Measurements from ENCODE around the gene PRKAB1.
"Not testable (repeated sequence)": the region's sequence is repeated elsewhere in the genome, so short reads cannot be mapped to it uniquely, and the experiment has no call there.

The PRKAB1 gene, protein sequence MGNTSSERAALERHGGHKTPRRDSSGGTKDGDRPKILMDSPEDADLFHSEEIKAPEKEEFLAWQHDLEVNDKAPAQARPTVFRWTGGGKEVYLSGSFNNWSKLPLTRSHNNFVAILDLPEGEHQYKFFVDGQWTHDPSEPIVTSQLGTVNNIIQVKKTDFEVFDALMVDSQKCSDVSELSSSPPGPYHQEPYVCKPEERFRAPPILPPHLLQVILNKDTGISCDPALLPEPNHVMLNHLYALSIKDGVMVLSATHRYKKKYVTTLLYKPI

DNA sequence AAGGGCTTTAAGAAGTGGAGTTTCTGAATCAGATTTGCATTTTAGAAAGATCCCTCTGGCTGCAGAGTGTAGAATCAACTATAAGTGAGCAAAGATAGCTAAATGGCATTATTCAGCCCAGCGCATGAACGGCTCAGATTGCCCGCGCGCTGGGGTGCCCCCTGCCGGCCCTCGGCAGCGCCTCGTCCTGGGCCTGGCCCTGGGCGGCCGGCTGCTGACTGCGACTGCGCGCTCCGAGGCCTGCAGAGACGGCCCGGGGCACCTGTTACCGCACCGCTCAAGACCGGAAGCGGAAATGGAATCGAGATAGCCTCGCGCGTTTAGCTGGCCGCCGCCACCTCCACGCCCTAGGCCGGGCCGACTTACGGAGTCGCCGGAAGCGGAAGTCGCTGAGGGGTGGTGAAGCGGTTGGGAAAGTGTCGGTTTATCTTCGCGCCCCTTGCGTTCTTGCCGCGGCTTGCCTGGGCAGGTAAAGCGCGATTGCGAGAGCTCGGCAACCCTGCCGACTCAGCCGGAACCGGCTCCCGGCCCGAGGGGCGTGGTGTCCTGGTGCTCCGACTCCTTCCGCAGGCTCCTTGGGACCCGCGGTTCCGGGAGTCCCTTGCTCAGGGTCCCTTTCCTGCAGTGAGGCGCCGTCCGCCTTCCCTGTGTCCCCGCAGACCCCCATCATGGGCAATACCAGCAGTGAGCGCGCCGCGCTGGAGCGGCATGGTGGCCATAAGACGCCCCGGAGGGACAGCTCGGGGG, at the start of gene PRKAB1:
PRKAB1 (plus strand) TSS at position 557 of the 747 bp plus-strand sequence; CDS start at position 669, 112 bp downstream.
- peak; percentile 95 for DNase-seq

DNA sequence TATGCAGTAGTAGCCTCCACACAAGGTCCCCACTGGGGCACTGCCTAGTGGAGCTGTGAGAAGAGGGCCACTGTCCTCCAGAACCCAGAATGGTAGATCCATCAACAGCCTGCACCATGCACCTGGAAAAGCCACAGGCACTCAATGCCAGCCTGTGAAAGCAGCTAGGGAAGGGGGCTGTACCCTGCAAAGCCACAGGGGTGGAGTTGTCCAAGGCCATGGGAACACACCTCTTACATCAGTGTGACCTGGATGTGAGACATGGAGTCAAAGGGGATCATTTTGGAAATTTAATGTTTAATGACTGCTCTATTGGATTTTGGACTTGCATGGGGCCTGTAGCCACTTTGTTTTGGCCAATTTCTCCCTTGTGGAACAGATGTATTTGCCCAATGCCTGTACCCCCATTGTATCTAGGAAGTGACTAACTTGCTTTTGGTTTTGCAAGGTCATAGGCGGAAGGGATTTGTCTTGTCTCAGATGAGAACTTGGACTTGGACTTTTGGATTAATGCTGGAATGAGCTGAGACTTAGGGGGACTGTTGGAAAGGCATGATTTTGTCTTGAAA, 49.5 kb upstream of the PRKAB1 start:
- DNase-seq: not testable (repeated sequence)

DNA sequence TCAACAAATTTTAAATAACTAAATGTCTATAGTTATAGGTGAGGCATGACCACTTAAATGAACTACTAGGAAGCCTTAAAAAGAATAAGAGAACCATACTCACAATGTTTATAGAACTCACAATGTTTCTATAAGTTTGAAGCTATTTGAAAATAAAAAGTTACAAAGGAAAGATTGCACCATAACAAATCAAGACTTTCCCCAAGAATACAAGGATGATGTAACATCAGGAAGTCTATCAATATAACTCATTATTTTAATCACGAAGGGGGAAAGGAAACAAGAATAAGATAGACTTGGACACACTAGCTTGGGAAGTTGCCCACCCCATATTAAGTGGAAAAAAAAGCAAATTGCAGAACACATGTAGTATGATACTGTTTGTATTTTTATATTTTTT, 47.4 kb upstream of the PRKAB1 start:
- no peak for DNase-seq

DNA sequence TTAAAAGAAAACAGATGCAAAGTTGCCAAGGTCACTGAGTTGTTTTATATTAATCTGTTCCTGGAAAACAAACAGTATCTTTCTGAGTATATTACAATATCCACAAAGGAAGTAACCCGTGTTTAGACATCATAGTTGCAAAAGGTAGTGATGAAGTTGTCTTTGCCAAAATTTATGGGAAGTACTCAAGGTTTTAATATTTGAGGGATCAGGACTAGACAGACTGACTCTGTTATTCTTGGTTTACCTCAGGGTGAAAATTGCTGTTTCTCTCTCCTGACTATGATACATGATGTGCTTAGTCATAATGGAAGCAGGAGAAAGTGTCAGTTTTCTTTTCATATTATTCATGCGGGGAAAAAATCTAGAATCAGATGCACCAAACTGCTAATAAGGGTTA, 46.1 kb upstream of the PRKAB1 start:
- DNase-seq: no peak

DNA sequence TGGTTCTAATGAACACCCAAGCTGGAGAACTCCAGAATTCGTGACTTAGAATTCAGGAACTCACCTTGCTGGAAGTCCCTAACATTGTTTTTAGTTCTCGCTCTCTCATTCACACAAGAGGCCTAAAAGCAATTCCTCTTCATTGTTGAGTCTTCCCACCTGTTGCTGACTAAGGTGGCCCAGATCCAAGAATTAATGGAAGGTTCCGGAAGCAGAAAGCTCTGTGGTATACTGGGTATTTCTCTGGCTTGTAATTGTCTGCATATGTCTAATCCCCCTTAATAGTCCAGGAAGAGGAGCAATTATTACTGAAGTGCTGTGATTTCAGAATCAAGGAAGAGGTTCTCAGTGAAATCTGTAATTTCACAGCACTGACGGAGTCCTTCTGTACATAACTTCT, 43.0 kb upstream of the PRKAB1 start:
- DNase-seq: no peak

DNA sequence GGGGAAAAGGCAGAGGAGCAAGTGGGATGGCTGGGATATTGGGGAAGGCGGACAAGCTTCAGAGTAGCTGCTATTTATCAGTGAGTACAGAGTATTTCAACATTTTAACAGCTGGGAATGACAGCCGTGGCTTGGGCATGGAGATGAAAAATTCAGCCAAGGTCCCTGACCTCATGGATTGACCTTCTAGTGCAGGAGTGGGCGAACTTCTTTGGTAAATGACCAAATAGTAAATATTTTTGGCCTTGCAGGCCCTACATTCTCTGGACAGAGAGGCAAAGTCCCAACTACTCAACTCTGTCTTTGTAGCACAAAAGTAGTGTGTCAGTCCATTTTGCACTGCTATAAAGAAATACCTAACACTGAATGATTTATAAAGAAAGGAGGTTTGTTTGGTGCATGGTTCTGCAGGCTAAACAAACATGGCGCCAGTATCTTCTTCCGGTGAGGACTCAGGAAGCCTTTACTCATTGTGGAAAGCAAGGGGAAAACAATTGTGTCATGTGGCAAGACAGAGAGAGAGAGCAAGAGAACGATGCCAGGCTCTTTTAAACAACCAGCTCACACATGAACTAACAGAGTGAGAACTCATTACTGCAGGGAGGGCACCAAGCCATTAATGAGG, 40.8 kb upstream of the PRKAB1 start:
- DNase-seq: no peak

DNA sequence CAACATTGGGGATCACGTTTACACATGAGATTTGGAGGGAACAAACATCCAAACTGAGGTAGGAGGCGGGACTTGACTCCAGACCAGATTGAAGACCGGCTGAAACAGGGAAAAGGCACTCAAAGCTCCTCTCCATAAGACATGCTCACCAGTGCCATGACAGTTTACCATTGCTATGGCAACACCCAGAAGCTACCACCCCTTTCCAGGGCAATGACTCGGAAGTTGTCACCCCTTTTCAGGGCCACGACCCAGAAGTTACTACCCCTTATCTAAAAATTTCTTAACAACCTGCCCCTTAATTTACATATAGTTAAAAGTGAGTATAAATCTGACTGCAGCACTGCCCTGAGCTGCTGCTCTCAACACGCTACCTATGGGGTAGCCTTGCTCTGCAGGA, 40.2 kb upstream of the PRKAB1 start:
- no peak for DNase-seq

DNA sequence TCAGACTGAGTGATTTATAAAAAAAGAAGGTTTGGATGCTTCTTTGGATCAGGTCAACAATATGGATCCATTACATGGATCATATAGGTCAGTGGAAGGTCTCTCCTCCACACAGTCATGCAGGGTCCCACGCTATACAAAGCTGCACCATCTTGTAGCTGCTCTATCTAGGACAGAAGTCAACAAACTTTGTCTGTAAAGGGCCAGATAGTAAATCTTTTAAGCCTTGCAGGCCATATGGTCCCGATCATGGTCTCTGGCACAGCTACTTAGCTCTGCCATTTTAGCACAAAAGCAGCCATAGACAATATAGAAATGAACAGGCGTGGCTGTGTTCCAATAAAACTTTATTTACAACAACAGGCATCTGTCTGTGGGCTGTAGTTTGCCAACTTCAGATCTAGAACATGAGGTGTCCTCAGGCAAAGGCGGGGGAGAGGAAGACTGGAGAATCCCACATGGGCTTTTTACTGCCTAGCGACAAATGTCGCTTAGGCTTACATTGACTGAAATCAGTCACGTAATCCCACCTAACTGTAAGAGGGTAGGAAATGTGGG, 37.6 kb upstream of the PRKAB1 start:
- no peak for DNase-seq

DNA sequence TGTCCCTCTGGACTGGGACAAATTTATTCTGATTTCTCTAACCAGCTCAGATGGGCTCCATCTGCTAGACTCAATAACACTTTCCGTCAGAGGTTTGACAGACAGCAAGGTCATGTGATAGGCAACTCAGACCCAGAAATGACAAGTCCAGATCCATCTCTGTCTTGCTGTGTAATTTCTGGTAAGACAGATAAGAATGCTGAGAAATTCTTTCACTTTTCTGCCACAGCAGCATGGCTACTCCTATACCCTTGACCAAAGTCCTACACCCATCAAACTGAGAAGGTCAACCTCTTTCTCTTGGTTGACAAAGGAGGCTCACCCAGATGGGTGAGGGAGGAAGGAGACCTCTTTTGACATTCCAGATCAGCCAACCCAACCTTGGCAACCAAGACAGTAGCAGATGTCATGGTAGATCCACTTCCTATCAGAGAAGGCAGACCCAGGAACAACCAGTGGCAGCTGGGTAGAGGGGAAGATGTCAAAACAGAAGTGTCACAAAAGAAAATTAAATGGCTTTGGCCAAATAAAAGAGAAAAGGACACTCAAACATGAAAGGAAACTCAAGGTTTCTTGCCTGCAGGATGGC, 36.9 kb upstream of the PRKAB1 start:
- DNase-seq: no peak

DNA sequence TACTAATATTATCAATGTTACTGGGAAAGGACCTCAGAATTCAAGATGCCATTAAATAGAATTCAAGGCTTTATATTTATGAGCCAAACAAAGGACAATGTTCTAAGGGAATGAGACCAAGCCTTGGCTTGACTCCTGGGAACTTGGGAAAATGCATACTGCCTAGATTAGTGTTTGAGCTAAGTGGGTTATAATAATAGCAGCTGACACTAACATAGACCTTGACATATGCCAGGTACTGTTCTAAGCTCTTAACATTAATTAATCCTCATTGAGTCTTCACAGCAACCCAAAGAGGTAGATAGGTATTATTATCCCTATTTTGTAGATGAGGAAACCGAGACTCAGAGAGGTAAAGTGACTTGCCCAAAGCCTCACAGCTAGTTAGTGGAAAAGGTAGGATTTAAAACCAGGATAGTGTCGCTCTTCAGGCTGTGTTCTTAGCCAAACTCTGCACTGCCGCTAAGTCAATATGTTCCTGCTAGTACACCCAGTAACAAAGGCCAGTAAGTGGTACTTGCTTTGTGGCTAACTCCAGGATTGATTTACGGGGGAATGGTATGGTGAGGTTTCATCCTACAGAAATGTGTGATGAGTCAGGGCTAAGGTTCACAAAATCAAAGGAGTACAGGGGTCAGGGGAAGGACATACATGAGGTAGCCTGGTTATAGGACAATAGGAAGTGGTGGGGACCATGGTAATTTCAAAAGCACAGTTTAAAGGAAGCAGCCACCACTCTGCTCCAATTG, 35.8 kb upstream of the PRKAB1 start:
- no peak for DNase-seq

DNA sequence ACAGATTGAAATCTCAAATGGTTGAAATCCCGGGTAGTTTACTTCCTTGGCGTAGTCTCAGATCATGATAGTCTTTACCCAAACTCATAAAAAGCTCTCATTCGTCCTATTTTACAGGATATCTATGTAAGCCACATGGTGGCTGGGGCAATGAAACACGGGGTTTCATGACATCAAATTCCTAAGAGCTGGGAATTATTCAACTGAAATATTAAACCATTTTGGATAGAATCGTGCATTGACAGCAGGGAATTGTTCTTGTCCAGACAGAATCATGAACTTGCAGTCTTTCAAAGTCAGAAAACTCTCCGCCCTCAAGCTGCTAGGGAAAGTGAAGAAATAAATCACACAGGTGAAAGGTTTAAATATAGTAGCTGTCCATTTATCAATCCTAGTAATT, 33.2 kb upstream of the PRKAB1 start:
- no peak for DNase-seq

DNA sequence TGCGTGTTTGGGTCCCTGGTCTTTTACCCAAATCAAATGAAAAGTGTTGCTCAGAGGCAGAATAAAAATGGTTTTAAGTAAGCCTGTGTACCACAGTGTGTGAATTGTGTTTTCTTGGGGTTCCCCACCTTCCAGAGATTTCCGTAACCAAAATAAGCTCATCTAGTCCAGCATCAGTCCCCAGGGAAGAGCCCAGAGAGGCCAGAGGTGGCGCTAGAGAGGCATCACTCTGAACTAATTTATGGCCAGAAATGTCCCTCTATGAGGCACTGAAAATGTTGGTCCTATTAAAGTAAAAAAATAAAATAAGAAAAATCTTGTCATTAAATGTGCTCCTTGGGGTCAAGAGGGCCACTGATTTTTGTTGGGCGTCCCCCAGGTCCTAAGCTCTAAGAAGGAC, 24.9 kb upstream of the PRKAB1 start:
- DNase-seq: no peak

DNA sequence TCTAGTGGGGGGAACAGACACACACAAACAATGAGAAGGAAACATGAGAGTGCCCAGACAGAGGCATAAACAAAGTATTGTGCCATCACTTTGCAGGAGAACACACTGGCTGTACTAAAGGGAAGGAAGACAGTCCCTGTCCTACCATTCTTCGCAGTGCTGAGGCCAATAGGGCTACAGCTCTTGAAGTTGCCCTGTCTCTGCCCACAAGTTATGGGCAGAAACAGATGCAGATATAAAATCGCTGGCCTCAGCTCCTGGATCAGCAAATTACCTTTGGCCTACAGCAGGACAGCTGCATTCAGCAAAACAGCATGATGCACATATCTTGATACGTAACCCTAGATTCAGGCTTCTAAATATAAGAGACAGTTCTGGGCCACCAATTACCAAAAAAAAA, 23.0 kb upstream of the PRKAB1 start:
- no peak for DNase-seq

DNA sequence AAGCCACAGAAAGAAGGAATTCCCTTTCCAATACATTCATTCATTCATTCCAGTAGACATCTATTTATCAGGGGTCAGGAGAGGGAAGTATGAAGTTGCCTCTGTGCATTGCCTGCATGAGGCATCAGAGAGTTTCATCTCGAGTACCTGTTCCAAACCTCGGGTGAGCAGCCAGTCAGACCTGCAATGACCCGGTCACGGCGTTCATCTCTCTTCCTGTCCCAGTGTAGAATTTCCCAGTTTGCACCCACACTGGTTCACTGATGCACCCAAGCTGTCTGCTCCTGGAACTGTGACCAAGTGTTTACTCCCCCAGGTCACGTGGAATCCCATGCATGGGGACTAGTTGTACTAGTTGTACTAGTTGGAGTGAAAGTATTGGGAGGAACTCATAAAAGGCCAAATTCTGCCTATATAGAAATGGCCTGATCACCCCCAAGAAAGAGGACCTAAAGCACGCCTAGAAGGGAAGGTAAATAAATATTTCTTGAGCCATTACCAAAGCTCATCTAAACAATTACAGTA, 22.3 kb upstream of the PRKAB1 start:
- no peak for DNase-seq

DNA sequence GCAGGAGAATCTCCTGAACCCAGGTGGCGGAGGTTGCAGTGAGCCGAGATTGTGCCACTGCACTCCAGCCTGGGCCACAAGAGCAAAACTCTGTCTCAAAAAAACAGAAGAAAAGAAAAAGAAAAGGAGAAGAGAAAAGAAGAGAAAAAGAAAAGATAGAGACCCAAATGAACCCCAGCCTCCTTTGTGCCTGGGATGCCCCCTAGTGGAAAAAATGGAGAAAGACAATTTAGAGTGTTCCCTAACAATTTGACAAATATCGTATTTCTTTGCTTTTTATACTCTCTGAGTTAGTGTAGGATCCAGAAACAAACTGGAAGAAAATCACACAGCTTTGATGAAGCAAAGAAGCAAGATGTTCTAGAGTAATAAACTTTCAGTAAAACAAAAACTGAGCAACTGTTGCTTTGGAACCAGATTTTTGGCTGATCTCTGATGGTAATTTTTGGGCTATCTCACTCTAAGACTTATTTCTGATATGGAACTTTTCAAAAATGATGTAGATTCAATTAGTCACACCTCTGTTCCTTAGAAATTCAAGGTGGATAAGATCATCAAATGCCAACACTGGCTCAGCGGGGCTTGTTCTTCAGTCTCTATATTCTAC, 18.6 kb upstream of the PRKAB1 start:
- DNase-seq: no peak

DNA sequence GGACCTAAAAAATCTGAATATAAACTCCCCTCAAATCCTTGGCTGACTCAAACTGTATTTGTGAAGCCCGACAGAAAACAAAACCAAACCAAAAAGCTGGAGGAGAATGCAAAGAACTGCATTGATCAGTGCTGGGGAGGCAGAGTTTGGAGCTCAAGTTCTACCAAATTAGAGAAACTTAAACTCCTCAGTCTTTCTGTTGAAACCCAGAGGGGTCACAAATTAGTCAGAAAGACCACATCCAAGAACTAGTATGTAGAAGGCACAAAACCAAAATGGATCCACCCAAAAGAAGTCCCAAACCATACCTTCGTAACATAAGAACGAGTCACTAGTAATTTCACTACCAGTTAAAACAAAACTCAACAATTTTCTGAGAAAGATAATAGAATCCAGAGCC, 15.3 kb upstream of the PRKAB1 start:
- DNase-seq: no peak

DNA sequence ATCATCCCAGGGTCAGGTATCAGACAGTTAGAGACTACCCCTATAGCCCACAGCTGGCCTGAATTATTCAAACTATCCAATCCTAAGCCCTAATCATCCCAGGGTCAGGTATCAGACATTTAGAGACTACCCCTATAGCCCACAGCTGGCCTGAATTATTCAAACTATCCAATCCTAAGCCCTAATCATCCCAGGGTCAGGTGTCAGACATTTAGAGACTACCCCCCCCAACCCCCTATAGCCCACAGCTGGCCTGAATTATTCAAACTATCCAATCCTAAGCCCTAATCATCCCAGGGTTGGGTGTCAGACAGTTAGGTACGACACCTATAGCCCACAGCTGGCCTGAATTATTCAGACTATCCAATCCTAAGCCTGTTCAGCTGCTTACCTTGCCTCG, 10.9 kb upstream of the PRKAB1 start:
- not testable (repeated sequence) for DNase-seq

DNA sequence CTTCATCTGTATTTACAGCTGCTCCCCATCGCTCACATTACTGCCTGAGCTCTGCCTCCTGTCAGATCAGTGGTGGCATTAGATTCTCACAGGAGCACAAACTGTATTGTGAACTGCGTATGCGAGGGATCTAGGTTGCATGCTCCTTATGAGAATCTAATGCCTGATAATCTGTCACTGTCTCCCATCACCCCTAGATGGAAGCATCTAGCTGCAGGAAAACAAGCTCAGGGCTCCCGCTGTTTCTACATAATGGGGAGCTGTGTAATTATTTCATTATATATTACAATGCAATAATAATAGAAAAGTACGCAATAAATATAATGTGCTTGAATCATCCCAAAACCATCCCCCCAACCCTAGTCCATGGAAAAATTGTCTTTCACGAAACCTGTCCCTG, 9.8 kb upstream of the PRKAB1 start:
- not testable (repeated sequence) for DNase-seq

DNA sequence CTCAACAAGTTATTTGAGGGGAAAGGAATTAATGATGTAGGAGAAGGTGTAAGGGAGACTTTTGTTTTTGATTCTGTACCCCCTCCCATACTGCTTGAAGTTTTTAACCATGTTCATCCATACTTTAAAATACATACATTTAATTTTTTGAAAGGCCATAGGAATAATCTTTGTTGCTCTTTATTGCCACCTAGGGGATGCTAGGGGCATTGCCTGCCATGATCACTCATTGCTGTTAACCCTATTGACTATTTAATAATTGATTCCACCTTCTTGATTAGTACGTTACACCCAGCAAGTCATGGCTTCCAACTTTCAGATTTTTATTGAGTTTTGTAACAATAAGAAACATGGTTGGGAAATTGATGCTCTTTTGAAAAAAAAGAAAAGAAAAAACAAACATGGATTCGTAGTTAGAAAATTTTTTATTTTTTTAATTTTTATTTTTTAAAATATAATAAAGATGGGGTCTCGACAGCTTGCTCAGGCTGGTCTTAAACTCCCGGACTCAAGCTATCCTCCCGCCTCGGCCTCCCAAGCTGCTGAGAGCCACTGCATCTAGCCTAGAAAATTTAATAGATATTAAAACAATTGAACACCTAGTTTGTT, 8.5 kb upstream of the PRKAB1 start:
- DNase-seq: peak; percentile 46 to 49

DNA sequence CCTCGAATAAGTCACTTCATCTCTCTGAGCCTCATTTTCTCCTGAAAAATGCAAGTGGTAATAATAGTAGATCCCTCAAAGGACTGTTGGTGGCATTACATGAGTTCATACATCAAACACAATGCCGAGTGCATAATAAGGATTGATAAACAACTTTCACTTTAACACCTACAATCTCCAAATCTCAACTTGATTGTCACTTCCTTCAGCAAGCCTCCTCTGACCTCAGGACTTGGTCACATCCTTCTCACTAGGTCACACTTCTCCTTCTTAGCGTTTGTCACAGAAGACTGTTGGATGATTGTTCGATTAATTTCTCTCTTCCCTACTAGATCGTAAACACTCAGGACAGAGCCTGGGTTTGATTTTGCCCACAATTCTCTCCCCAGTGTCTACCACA, 7.9 kb upstream of the PRKAB1 start:
- DNase-seq: no peak

DNA sequence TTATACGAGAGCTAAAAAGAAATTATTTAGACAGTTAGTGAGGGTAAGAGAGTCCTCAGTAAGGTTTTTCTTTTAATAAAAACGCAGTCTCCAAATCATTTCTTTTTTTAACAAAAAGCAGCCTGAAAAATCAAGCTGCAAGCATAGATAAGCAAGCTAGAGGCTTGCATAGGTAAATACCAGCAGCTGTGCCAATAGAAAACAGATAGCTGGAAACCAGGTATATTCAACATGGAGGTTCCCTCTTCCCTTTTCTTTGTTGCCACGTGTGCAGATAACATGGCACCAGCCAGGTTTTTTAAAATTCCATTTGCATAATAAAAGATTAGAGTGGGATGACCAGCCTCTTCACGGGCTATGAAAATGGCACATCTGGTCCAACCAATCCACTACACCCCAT, 6.1 kb upstream of the PRKAB1 start:
- no peak for DNase-seq
